ENCODE data around the gene KCTD19.
A peak's percentile ranks its signal among the peaks of the same experiment; 100 is the strongest.

The KCTD19 gene

DNA sequence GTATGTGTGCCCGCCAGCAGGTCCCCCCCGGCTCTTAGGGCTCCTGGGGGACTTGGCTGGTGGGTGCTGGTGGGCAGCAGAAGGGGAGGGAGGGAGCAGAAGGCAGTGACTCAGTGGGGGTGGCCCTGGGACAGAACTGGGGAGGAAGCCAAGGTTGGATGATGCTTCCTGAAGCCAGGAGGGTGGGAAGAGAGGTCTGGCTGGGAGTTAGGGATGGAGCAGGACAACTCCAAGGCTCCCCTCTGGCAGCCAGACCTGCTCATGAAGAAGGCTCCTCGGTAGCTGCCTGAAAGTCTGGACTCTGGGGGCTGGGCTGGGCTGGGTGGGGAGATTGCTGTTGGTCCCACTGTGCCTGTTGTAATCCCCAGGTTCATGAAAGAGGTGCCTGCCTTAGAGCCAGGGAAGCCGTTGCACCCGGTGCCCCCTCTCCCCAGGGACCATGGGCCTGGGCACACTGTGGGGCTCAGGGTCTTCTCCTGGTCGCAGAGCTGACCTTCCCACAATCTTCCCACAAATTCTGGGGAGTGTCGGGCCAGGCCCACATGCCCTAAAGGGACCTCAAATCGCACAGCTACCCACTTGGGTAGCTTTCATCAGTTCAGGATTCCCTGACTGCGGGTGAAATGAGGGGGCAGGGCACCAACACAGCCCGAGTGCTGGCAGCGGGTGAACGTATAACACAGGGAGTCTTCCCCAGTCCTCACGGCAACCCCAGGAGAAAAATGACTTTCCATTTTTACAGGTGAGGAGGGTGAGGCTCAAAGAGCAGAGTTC lies 48.4 kb downstream of the KCTD19 start:
- Histone ChIP-seq H3K27me3 (replicated peaks; ENCODE audit: control insufficient read depth, insufficient read depth, low read length, poor library complexity, severe bottlenecking) (no peaks in the 10 kb centered on the region), H3K27ac (ENCODE audit: insufficient read depth, low read length, poor library complexity, severe bottlenecking) (peak overlapping the region; percentile 32), H3K36me3 (ENCODE audit: control insufficient read depth, insufficient read depth, low read length) (peaks cover 3% of the 10 kb centered on the region), H3K9me3 (ENCODE audit: control insufficient read depth, low read length) (no peaks in the 10 kb centered on the region), H3K4me1 (ENCODE audit: control insufficient read depth, insufficient read depth, low read length, poor library complexity, severe bottlenecking) (peaks cover 10% of the 10 kb centered on the region), H3K4me3 (ENCODE audit: insufficient read depth, low read depth, low read length, poor library complexity, severe bottlenecking) (peak overlapping the region; percentile 67)
- no peak for DNase-seq

DNA sequence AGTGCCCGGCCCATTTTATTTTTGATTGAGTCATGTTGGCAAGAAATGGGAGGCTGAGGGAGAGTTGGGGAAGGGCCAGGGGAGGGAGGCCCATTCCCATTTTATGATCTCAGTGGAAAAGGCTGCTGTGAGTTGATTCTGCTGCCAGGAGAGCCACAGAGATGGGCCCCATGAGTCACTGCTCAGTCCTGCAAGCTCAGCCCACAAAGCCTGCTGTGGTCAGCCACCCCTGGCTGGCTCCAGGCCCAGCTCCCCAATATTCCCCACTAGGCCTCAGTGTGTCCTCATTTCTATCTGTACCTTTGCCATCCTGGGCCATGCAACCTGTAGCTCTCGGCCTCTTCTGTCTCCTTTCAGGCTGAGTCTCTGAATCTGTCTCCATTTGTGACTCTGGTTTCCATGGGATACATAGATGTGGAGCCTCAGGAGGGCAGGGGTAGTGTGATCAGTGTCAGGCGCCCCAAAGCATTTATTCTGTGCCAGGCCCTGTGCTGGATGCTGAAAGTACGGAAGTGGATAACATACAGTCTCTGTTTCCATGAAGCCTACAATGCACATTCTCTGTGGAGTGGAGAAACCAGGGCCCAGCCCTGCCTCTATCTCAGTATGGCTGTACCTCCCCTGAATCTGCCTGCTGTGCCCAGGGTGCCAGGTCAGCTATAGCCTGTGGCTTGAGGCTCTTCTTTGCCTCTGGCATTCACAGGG lies 49.1 kb downstream of the KCTD19 start:
- no peak overlapping the region for H3K27ac ChIP-seq (ENCODE audit: insufficient read depth, low read length, poor library complexity, severe bottlenecking)
- no peak for DNase-seq
- H3K36me3 ChIP-seq (ENCODE audit: control insufficient read depth, insufficient read depth, low read length) = peaks cover 3% of the 10 kb centered on the region
- H3K4me3 ChIP-seq (ENCODE audit: insufficient read depth, low read depth, low read length, poor library complexity, severe bottlenecking) = no peak overlapping the region
- peaks cover 10% of the 10 kb centered on the region for H3K4me1 ChIP-seq (ENCODE audit: control insufficient read depth, insufficient read depth, low read length, poor library complexity, severe bottlenecking)
- no peaks in the 10 kb centered on the region for H3K27me3 ChIP-seq (replicated peaks; ENCODE audit: control insufficient read depth, insufficient read depth, low read length, poor library complexity, severe bottlenecking)
- no peaks in the 10 kb centered on the region for H3K9me3 ChIP-seq (ENCODE audit: control insufficient read depth, low read length)

DNA sequence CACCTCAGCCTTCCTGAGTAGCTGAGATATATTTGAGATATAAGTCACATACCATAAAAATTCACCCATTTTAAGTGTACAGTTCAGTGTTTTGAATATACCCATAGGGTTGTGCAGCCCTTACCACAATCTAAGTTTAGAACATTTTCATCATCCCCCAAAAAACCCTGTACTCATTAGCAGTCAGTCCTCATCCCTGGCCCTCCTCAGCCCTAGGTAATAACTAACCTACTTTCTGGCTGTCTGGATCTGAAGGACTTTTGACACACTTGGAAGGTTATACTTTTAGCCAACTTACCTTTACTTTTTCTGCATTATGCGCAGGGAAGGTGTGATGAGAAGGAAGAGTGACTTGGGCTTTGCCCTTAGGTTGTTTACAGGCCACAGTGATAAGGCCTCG lies 51.2 kb downstream of the KCTD19 start:
- peaks cover 3% of the 10 kb centered on the region for H3K36me3 ChIP-seq (ENCODE audit: control insufficient read depth, insufficient read depth, low read length)
- H3K27me3 ChIP-seq (replicated peaks; ENCODE audit: control insufficient read depth, insufficient read depth, low read length, poor library complexity, severe bottlenecking) = no peaks in the 10 kb centered on the region
- no peaks in the 10 kb centered on the region for H3K9me3 ChIP-seq (ENCODE audit: control insufficient read depth, low read length)
- peaks cover 10% of the 10 kb centered on the region for H3K4me1 ChIP-seq (ENCODE audit: control insufficient read depth, insufficient read depth, low read length, poor library complexity, severe bottlenecking)
- no peak overlapping the region for H3K4me3 ChIP-seq (ENCODE audit: insufficient read depth, low read depth, low read length, poor library complexity, severe bottlenecking)
- no peak for DNase-seq
- no peak overlapping the region for H3K27ac ChIP-seq (ENCODE audit: insufficient read depth, low read length, poor library complexity, severe bottlenecking)

- Histone ChIP-seq H3K27me3 (replicated peaks; ENCODE audit: control insufficient read depth, insufficient read depth, low read length, poor library complexity, severe bottlenecking) (no peaks in the 10 kb centered on the region), H3K27ac (ENCODE audit: insufficient read depth, low read length, poor library complexity, severe bottlenecking) (no peak overlapping the region), H3K4me1 (ENCODE audit: control insufficient read depth, insufficient read depth, low read length, poor library complexity, severe bottlenecking) (no peaks in the 10 kb centered on the region), H3K4me3 (ENCODE audit: insufficient read depth, low read depth, low read length, poor library complexity, severe bottlenecking) (no peak overlapping the region), H3K9me3 (ENCODE audit: control insufficient read depth, low read length) (no peaks in the 10 kb centered on the region), H3K36me3 (ENCODE audit: control insufficient read depth, insufficient read depth, low read length) (peaks cover 2% of the 10 kb centered on the region)
- no peak for DNase-seq
Measured at GRCh38 chr16:67271446-67271845, 55.1 kb downstream of the KCTD19 start.

DNA sequence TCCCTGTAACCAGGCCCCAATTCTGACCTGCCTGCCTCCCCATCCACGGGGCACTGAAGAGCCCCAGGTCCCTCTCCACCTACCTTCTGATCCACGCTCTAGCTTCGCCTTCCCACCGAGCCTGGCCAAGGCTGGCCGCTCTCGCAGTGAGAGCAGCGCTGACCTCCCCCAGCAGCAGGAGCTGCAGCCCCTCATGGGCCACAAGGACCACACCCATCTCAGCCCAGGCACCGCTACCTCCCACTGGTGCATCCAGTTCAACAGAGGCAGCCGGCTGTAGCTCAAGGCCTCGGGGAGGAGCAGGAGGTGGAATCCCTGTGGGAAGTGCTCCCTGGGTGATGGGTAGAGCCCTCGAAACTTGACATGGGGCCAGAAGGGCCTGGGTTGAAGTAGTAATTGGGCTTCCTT lies 55.6 kb downstream of the KCTD19 start:
- no peaks in the 10 kb centered on the region for H3K27me3 ChIP-seq (replicated peaks; ENCODE audit: control insufficient read depth, insufficient read depth, low read length, poor library complexity, severe bottlenecking)
- H3K4me3 ChIP-seq (ENCODE audit: insufficient read depth, low read depth, low read length, poor library complexity, severe bottlenecking) = no peak overlapping the region
- no peak for DNase-seq
- H3K27ac ChIP-seq (ENCODE audit: insufficient read depth, low read length, poor library complexity, severe bottlenecking) = no peak overlapping the region
- no peaks in the 10 kb centered on the region for H3K36me3 ChIP-seq (ENCODE audit: control insufficient read depth, insufficient read depth, low read length)
- H3K9me3 ChIP-seq (ENCODE audit: control insufficient read depth, low read length) = no peaks in the 10 kb centered on the region
- no peaks in the 10 kb centered on the region for H3K4me1 ChIP-seq (ENCODE audit: control insufficient read depth, insufficient read depth, low read length, poor library complexity, severe bottlenecking)

DNA sequence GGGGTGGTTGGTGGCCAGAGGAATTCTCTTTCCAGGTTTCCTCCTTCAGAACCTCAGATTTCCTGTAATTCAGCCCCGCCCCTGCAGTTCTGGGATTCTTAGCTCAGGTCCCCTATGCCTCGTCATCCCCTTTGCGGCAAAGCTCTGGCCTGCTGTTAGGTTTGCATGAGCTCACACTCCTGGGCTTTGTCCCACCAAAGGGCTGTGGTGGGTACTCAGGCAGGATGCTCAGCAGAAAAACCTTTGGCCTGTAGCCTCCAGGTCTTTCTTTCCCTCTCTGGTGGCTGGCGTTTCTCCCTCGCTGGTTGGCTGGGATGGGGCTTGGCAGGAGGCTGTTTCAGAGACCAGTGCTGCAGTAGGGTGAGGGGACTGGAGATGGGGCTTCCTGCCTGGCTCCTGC lies 56.8 kb downstream of the KCTD19 start:
- Histone ChIP-seq H3K4me1 (ENCODE audit: control insufficient read depth, insufficient read depth, low read length, poor library complexity, severe bottlenecking) (no peaks in the 10 kb centered on the region), H3K27me3 (replicated peaks; ENCODE audit: control insufficient read depth, insufficient read depth, low read length, poor library complexity, severe bottlenecking) (no peaks in the 10 kb centered on the region), H3K27ac (ENCODE audit: insufficient read depth, low read length, poor library complexity, severe bottlenecking) (no peak overlapping the region), H3K9me3 (ENCODE audit: control insufficient read depth, low read length) (no peaks in the 10 kb centered on the region), H3K4me3 (ENCODE audit: insufficient read depth, low read depth, low read length, poor library complexity, severe bottlenecking) (no peak overlapping the region), H3K36me3 (ENCODE audit: control insufficient read depth, insufficient read depth, low read length) (no peaks in the 10 kb centered on the region)
- DNase-seq = no peak

GRCh38 chr16:67268136-67268579 lies 58.4 kb downstream of the KCTD19 start:
- no peaks in the 10 kb centered on the region for H3K4me1 ChIP-seq (ENCODE audit: control insufficient read depth, insufficient read depth, low read length, poor library complexity, severe bottlenecking)
- no peak overlapping the region for H3K4me3 ChIP-seq (ENCODE audit: insufficient read depth, low read depth, low read length, poor library complexity, severe bottlenecking)
- no peak overlapping the region for H3K27ac ChIP-seq (ENCODE audit: insufficient read depth, low read length, poor library complexity, severe bottlenecking)
- H3K27me3 ChIP-seq (replicated peaks; ENCODE audit: control insufficient read depth, insufficient read depth, low read length, poor library complexity, severe bottlenecking) = no peaks in the 10 kb centered on the region
- H3K36me3 ChIP-seq (ENCODE audit: control insufficient read depth, insufficient read depth, low read length) = no peaks in the 10 kb centered on the region
- DNase-seq = no peak
- no peaks in the 10 kb centered on the region for H3K9me3 ChIP-seq (ENCODE audit: control insufficient read depth, low read length)

GRCh38 chr16:67265834-67266233 lies 60.7 kb downstream of the KCTD19 start:
- no peaks in the 10 kb centered on the region for H3K36me3 ChIP-seq (ENCODE audit: control insufficient read depth, insufficient read depth, low read length)
- H3K4me1 ChIP-seq (ENCODE audit: control insufficient read depth, insufficient read depth, low read length, poor library complexity, severe bottlenecking) = no peaks in the 10 kb centered on the region
- no peak overlapping the region for H3K27ac ChIP-seq (ENCODE audit: insufficient read depth, low read length, poor library complexity, severe bottlenecking)
- DNase-seq = no peak
- no peaks in the 10 kb centered on the region for H3K9me3 ChIP-seq (ENCODE audit: control insufficient read depth, low read length)
- no peak overlapping the region for H3K4me3 ChIP-seq (ENCODE audit: insufficient read depth, low read depth, low read length, poor library complexity, severe bottlenecking)
- no peaks in the 10 kb centered on the region for H3K27me3 ChIP-seq (replicated peaks; ENCODE audit: control insufficient read depth, insufficient read depth, low read length, poor library complexity, severe bottlenecking)

- no peaks in the 10 kb centered on the region for H3K4me1 ChIP-seq (ENCODE audit: control insufficient read depth, insufficient read depth, low read length, poor library complexity, severe bottlenecking)
- H3K27me3 ChIP-seq (replicated peaks; ENCODE audit: control insufficient read depth, insufficient read depth, low read length, poor library complexity, severe bottlenecking) = no peaks in the 10 kb centered on the region
- no peaks in the 10 kb centered on the region for H3K36me3 ChIP-seq (ENCODE audit: control insufficient read depth, insufficient read depth, low read length)
- no peaks in the 10 kb centered on the region for H3K9me3 ChIP-seq (ENCODE audit: control insufficient read depth, low read length)
- H3K27ac ChIP-seq (ENCODE audit: insufficient read depth, low read length, poor library complexity, severe bottlenecking) = no peak overlapping the region
- H3K4me3 ChIP-seq (ENCODE audit: insufficient read depth, low read depth, low read length, poor library complexity, severe bottlenecking) = no peak overlapping the region
- no peak for DNase-seq
Measured at GRCh38 chr16:67264866-67265265, 61.7 kb downstream of the KCTD19 start.

GRCh38 chr16:67264277-67264676 lies 62.3 kb downstream of the KCTD19 start:
- H3K4me3 ChIP-seq (ENCODE audit: insufficient read depth, low read depth, low read length, poor library complexity, severe bottlenecking) = no peak overlapping the region
- no peaks in the 10 kb centered on the region for H3K4me1 ChIP-seq (ENCODE audit: control insufficient read depth, insufficient read depth, low read length, poor library complexity, severe bottlenecking)
- DNase-seq = no peak
- H3K36me3 ChIP-seq (ENCODE audit: control insufficient read depth, insufficient read depth, low read length) = no peaks in the 10 kb centered on the region
- H3K27ac ChIP-seq (ENCODE audit: insufficient read depth, low read length, poor library complexity, severe bottlenecking) = no peak overlapping the region
- no peaks in the 10 kb centered on the region for H3K9me3 ChIP-seq (ENCODE audit: control insufficient read depth, low read length)
- no peaks in the 10 kb centered on the region for H3K27me3 ChIP-seq (replicated peaks; ENCODE audit: control insufficient read depth, insufficient read depth, low read length, poor library complexity, severe bottlenecking)

All from effector memory CD4-positive, alpha-beta T cell (primary cell).